Hematopoietic multipotent progenitor cell treated with erythropoietin and hydrocortisone succinate and interleukin-3 and kit ligand, for 15 days (in vitro differentiated cells): ENCODE results near the gene IL24.

Source experiments
- DNase-seq: peaks from one replicate; pipeline ENCODE4 v3.0.0-alpha.2; 2015; ENCODE audit warnings: low spot score

IL24 gene

DNA sequence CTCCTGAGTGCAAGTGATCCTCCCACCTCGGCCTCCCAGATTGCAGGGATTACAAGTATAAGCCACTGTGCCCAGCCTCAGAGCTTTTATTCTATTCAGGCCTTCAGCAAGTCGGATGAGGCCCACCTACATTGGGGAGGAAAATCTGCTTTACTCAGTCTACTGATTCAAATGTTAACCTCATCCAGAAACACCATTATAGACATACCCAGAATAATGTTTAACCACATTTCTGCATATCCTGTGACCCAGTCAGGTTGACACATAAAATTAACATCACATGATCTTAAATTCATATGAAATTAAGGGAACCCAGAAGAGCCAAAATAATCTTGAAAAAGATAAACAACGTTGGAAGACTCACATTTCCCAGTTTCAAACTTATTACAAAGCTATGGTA lies 16.9 kb upstream of the IL24 start:
- no peak for DNase-seq

DNA sequence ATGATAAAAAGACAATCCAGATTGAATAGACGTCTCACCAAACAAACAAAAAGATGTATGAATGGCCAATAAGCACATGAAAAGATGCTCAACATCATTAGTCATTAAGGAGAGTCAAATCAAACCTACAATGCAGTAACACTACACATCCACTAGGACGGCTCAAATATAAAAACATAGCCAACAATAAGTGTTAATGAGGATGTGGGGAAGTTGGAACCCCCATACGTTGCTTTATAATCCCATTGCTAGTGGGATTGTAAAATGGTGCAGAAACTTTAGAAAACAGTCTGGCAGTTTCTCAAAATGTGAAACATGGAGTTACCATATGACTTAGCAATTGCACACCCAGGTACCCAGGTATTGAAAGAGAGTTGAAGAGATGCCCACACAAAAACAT lies 14.7 kb upstream of the IL24 start:
- DNase-seq, result no peak

DNA sequence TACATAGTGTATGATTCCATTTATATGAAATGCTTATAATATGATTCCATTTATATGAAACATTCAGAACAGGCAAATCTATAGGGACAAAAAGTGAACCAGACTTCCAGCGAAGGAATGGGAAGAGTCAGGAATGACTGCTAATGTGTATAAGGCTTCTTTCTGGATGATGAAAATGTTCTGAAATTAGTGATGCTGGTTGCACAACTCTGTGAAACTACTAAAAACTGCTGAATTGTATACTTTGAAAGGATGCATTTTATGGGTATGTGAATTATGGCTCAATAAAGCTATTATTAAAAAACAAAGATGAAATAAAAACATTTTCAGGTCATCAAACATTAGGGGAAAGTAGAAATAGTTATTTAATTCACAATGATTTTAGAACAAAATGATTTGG lies 14.1 kb upstream of the IL24 start:
- DNase-seq, result no peak

DNA sequence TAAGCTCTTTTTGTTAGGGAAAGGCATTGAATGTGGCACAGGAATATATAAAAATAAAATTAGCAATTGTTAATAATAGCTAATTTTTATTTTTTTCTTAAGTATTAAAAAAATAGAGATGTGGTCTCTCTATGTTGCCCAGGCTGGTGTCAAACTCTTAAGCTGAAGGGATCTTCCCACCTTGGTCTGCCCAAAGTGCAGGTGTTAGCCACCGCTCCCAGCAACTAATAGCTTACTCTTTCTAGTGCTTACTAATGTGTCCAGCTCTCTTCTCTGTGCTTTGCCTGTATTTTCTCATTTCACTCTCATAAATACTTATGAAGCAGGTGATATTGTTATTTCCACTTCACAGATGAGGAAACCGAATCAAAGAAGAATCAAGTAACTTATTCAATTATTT lies 13.4 kb upstream of the IL24 start:
- DNase-seq, result no peak

DNA sequence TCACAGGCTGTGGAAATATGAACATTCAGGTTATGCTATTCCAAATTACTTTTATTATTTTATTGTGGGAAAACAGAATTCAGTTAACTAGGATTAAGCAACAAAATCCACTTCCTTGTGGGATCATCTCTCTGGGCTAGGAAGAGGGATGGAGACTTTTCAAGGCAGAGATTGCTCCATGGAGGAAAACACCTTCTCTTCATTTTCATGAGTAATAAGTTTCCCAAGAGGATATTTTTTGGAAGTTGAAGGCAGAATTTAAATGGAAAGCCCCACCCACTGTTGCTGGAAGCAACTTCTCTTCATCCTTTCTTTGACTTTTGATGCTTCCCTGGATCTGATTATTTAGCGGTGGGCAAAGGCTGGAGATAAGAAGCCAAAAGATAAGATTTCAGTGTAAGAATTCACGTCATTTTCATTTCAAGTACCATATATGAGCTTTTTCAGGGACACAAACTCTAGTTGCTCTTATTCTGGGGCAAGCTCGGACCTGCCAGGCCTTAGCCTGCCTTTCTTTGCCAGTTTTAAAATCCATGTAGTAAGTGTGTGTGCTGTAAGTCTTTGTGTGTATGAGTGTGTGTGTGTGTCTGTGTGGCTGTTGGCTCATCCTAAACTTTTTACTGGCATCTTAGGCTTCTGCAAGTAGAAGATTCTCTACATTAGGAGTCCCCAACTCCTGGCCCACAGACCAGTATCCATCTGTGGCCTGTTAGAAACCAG lies 11.7 kb upstream of the IL24 start:
- DNase-seq, result no peak

DNA sequence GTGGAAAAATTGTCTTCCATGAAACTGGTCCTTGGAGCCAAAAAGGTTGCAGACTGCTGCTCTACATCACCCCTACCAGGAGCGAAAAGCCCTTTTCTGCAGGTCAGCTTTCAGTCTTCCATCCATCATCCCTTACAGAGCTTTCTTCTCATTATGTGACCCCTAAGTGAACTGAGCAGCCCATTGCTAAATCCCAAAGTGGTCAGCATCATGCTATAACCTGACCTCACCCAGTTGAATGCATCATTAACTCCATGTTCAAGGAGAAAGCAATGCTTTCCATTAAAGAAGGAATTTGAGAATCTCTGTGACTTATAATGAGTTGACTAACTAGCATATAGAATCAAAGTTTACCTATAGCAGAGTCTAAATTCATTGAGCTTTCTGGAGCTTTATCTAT lies 10.4 kb upstream of the IL24 start:
- no peak for DNase-seq

DNA sequence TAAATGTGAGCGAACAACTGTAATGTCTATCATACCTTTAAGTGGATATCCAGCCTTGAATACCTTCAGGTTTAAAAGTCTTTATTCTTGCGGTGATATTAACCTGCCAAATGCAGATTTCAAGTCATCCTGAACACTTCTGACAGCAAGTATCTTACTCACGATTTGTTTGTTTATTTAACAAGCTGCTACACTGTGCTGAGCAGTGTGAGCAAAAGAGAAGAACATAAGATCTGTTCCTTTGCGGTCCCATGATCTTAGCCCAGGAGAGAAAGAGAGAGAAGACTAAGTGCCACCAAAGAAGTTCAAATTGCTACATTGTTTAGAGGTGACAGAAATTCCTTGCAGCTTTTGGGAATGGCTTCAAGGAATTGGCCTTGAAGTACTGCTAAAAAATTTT lies 9.5 kb upstream of the IL24 start:
- DNase-seq, result no peak

DNA sequence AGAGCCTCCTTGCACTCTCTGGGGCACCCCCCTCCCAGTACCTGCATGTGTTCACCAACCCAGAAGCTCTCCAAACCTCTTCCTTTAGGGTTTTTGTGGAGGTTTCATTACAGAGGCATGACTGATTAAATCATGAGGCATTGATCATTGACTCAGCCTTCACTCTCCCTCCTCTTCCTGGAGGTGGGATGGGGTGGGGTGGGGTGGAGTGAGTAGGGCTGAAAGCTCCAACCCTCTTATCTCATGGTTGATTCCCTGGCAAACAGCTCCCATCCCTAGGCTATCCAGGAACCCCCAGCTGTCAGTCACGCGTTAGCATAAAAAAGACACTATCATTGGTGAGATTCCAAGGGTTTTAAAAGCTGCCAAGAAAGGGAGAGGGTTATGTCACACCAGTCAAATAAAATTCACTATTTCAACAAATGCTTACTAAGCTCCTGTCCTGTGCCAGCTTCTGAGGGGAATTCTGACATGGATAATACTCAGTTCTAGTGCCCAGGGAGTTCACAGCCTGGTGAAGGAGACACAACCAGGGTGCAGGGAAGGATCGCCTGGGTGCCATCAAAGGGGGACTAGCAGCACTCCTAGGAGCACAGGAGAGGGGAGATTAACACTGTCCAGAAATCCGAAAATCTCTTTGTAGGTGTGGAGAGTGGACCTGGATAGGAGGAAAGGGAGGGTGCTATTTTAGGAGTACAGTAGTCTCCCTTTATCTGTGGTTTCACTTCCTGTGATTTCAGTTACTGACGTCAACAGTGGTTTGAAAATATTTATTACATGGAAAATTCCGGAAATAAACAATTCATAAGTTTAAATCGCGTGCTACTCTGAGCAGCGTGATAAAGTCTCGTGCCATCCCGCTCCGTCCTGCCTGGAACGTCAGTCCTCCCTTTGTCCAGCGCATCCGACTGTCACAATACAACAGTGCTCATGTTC lies 6.8 kb upstream of the IL24 start:
- no peak for DNase-seq

DNA sequence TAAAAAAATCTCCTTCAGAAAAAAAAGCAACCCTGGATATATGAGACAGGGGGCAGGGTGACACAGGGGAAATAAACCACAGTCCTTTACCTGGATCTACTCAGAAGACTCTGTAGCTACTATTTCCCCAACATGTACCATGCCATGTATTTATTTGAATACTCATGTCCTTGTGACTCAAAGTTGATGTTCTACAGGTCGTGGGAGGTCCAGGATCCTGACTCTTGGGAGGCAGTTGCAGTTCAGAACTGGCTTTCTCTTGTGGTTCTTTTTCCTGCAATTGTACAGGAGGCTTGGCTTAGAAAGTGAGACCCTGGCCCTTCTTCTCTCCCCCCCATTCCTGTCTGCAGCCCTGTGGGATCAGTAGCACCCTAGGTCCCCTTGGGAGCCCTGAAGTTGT lies 5.8 kb upstream of the IL24 start:
- no peak for DNase-seq

DNA sequence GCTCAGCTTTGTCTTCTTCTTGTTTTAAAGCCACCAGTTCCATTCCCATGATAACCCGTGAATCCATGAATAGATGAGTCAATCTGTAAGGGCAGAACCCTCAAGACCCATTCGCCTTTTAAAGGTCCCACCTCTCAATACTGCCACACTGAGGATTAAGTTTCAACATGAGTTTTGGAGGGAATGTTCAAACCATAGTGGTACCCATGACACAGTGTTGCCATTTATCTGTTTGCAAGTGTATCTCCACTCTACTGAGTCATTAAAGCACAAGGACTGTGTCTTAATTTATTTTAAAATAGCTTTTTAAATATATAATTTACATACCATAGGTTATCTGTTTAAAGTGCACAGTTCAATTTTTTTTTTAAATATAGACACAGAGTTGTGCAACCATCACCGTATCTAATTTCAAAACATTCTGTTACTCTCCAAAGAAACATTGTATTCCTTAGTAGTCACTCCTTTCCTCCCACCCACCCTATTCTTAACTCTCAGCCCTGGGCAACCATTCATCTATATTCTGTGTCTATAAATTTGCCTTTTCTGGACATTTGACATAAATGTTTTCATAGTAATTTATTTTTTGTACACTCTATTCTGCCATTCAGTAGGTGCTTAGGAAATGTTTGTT lies 4.8 kb upstream of the IL24 start:
- no peak for DNase-seq

DNA sequence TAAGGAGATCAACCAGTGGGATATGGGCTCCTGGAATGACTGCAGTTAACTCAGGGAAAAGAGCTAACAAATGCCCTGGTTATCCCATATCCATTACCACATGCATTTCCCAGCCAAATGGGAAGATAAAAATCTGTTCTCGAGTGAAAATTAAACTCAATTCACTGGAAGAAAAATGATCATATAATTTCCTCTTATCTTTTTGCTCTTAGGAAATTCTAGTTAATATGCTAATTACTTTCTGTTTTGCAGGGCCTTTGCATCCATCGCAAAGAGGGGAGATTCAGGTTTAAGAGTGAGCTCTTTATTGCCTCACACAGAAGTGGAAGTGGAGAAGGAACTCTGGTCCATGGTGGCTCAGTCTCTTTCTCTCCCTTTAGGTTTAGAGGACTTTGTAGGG lies 3.9 kb upstream of the IL24 start:
- no peak for DNase-seq

DNA sequence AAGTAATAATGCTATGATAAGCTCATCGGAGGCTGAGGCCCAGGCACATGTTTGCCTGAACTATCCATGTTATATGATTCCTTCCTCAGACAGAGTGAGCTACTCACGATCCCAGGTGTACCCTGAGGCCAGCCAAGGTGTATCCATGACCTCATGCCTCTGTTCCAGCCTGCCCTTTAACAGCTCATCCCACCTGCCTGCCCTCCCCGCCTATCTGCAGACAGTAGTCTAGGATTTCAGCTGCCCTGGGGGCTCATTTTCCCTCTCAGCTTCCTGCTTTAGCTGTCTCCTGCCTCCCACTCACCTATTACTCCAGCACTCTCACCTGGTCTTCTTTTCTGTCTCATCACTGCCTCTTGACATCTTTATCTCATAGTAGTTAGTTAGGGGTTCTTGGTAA lies 1.9 kb upstream of the IL24 start:
- no peak for DNase-seq

DNA sequence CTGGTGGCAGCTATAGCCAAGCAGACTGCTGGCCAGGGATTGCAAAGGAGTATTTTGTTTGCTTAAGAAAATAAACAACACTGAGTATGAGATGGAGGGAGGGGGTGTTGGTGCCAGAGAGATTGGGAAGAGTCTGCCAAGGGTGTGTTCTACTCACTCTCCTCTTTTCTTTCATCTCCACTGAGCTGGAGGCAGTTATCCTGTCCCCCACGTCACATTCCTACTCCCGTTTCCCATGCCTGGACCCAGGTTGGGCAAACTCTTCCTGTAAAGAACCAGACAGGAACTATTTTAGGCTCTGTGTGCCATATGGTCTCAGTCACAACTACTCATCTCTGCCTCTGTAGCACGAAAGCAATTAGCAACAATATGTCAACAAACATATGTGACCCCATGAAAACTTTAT lies 1.4 kb upstream of the IL24 start:
- no peak for DNase-seq

DNA sequence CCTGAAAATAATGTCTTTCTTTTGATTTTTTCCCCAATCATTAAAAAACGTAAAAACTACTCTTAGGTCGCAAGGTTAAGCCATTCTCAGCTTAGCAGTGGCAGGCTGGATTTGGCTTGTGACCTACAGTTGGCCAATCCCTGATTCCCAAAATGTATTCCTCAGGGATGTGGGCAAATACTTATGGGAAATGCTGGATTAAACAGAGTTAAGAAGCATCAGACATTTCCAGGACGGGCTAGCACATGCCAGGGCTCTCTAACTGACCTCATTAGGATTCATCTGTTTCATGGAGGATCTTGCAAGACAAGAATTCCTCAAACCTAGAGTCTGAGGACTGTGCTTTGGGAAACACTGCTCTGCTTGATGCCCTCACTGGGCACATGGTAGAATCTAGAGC lies 982 bp upstream of the IL24 start:
- no peak for DNase-seq

DNA sequence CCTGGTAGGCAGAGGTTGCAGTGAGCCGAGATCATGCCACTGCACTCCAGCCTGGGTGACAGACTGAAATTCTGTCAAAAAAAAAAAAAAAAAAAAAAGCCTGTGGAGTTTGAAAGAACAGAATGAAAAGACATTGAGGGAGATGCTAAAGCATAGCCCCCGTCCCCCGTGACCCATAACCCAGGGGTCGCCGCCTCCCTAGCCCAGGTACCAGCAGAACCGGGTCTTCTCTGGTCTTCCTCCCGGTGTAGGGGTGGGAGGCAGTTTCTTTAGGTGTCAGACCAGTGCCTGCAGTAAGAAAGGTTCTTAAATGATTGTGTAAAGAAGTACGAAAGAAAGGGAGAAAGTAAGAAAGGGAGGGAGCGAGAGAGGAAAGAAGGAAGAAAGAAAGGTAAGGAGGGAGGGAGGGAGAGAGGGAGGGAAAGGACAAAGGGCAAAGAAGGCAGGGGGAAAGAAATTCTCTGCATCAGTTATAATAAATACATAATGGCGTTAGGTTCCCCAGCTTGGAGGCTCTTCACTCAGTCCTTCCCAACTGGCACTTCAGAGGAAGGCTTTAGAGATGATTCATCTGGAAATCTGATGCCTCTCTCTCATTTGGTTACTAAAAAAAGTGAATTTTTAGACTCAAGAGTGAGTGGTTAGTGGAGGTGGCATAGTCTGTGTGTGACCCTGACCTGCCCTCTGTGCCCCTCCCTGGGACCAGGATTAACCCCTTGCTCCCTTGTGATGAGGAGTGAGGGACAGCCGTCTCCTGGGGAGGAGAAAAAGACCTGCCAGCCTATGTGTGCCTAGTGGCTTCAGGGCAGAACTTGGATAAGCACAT lies 1.1 kb downstream of the IL24 start:
- DNase-seq, result no peak

DNA sequence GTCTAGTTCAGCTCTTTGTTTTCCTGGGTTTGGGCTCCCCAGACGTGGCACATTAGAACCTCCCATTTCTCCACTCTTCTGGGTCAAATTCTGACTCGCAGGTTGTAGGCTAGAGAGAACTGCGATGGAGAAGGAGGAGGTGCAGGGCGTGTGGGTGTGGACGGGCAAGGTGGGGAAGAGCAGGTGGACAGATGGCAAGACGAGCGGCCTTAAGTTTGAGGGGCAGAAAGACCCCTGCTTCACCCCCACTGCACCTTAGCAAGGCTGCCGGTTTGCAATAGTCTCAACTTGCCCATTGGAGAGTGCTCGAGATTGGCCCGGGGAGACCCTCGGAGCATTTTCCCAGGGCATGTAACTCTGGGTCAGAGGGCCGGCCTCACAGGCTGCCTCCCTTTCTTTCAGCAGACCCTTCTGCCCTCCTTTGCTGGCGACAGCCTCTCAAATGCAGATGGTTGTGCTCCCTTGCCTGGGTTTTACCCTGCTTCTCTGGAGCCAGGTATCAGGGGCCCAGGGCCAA lies 1.7 kb downstream of the IL24 start:
- DNase-seq, result no peak

DNA sequence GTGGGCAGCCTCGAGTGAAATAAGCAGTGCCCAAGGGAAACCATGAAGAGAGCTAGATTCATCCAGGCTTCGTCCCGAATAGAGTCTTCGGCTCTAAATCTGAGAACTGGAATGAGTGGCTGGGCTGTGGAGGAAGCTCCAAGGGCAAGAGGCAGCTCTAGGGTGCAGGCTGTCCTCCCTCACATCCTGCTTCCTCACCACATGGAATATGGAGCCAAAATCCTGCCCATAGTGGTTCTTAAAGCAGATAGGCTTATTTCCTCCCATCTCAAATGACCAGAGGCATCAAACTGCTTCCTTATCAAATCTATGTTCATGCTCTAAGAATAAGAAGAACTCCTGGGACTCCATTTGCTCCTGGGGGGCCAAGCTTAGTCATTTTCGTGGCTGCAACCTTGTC lies 2.5 kb downstream of the IL24 start:
- no peak for DNase-seq

DNA sequence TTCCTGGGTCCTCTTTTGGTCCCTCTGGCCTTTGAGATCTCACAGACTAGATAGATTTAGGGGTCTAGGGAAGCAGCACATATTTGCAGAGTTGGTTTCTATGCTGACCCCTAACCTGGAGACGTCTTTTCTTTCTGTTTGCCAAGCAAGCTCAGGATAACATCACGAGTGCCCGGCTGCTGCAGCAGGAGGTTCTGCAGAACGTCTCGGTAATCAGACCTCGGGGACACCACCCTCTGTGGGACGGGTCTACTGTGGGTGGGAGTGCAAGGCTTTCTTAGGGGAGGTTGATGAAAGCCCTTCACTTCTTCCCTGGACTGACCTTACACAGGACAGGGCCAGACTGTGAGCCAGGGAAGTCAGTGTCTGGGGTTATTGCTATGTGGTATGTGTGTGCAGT lies 2.9 kb downstream of the IL24 start:
- no peak for DNase-seq

DNA sequence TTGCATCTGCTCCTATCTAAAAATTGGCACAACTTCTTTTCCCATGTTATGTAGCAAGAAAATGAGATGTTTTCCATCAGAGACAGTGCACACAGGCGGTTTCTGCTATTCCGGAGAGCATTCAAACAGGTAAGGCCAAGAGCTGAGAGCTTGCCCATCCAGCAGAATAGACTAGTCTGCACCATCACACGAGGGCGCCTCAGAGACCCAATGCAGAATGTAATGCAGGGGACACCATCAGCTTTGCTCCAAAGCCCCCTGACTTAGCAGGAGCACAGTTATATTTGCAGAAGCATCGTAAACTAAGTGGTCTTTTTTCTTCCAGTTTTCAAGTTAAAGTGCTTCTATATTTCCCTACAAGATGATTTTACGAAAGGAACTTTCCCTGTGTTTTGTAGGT lies 4.7 kb downstream of the IL24 start:
- DNase-seq, result no peak

DNA sequence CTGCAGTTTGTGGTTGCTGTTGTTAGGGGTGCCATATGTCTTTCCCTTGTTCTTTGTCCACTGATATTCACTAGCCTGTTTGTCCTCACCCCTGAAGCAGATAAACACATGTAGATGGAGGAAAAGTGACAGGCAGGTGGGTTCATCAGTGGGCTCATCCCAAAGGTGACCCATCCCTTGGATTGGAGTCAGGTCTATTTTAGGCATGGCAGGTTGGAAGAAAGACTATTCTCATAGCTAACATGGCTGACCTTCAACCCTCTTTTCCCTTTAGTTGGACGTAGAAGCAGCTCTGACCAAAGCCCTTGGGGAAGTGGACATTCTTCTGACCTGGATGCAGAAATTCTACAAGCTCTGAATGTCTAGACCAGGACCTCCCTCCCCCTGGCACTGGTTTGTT lies 5.5 kb downstream of the IL24 start:
- no peak for DNase-seq

DNA sequence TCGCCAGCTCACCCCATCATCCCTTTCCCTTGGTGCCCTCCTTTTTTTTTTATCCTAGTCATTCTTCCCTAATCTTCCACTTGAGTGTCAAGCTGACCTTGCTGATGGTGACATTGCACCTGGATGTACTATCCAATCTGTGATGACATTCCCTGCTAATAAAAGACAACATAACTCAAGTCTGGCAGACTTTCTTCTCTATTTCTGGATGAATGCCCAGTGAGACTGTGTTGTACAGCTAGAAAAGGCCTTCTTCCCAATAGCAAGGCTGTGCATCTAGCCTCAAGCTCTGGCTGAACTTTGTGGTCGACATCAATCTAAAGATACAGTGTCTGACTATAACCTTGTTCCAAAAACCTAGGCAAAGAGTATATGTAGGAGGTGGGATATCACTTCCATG lies 6.4 kb downstream of the IL24 start:
- no peak for DNase-seq
